Measurements from ENCODE around the gene OR2D2. TPM values are rescaled to one million over a fixed set of nuclear protein-coding genes. Genes with fewer than 3 reads are reported as not detected.
A peak's percentile ranks its signal among the peaks of the same experiment; 100 is the strongest.

Gene OR2D2
- polyA plus RNA-seq, 2 of the 4 experiments (the other 2 are of a cell fraction), result not detected

- no peaks in the 10 kb centered on the region for H3K4me1 ChIP-seq
- H3K4me2 ChIP-seq, result peak within 1 kb of the TSS; percentile 83
- ChIA-PET CTCF (interaction anchor here (1.1 kb wide), 1 partner anchor 171 kb away, joined by 3 read pairs; no protein-coding TSS in a partner anchor), POLR2A (interaction anchor here (0.9 kb wide), 1 partner anchor 243 kb away, joined by 3 read pairs; the partner anchor contains the start of gene MRPL17)
- peak; percentile 33 to 76 for DNase-seq (ENCODE audit: low read depth in 1 of 2, low spot score in 1 of 2)
- H3K9me3 ChIP-seq, result no peaks in the 10 kb centered on the region
- ATAC-seq, result peak; percentile 89 to 91
- 2% methylated on average over 43 of the region's 61 CpGs for WGBS (ENCODE audit: missing lambda C conversion rate)
- H3K4me3 ChIP-seq, result peak within 1 kb of the TSS; percentile 61
- no peak for FAIRE-seq
- TF ChIP-seq, protein P1, sequence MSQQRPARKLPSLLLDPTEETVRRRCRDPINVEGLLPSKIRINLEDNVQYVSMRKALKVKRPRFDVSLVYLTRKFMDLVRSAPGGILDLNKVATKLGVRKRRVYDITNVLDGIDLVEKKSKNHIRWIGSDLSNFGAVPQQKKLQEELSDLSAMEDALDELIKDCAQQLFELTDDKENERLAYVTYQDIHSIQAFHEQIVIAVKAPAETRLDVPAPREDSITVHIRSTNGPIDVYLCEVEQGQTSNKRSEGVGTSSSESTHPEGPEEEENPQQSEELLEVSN (IDR thresholded peaks at IDR 0.05; ENCODE audit: borderline replicate concordance, low read depth), result peak; percentile 51; the same call in 1 of the 2 replicates
- no peak for TF ChIP-seq HES2 (IDR thresholded peaks at IDR 0.05)
- TF ChIP-seq ATOH8 (CRISPR knock-in tag; IDR thresholded peaks at IDR 0.05; ENCODE audit: low read depth), result no peak
- no peak for TF ChIP-seq ZSCAN20 (CRISPR knock-in tag; IDR thresholded peaks at IDR 0.05)
- TF ChIP-seq ESRRA (IDR thresholded peaks at IDR 0.05; ENCODE audit: borderline replicate concordance, low read length), result no peak
- TF ChIP-seq CEBPB (IDR thresholded peaks at IDR 0.05), result no peak
- TF ChIP-seq EP300 (IDR thresholded peaks at IDR 0.05), result no peak
- no peak for TF ChIP-seq KDM5A (IDR thresholded peaks at IDR 0.05)
- TF ChIP-seq EHMT2 (IDR thresholded peaks at IDR 0.05; ENCODE audit: low read depth), result no peak
- TF ChIP-seq MAZ (IDR thresholded peaks at IDR 0.05; ENCODE audit: borderline replicate concordance, low read depth, low read length), result no peak
- TF ChIP-seq CHD4 (IDR thresholded peaks at IDR 0.05; ENCODE audit: borderline replicate concordance), result no peak
- TF ChIP-seq, protein P2, sequence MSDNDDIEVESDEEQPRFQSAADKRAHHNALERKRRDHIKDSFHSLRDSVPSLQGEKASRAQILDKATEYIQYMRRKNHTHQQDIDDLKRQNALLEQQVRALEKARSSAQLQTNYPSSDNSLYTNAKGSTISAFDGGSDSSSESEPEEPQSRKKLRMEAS (IDR thresholded peaks at IDR 0.05), result peak; percentile 62
- TF ChIP-seq, protein P3, sequence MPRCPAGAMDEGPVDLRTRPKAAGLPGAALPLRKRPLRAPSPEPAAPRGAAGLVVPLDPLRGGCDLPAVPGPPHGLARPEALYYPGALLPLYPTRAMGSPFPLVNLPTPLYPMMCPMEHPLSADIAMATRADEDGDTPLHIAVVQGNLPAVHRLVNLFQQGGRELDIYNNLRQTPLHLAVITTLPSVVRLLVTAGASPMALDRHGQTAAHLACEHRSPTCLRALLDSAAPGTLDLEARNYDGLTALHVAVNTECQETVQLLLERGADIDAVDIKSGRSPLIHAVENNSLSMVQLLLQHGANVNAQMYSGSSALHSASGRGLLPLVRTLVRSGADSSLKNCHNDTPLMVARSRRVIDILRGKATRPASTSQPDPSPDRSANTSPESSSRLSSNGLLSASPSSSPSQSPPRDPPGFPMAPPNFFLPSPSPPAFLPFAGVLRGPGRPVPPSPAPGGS (IDR thresholded peaks at IDR 0.05), result no peak
- TF ChIP-seq BHLHE40 (IDR thresholded peaks at IDR 0.05; ENCODE audit: low read depth, low read length), result no peak
- no peak for TF ChIP-seq EHF (CRISPR knock-in tag; IDR thresholded peaks at IDR 0.05)
- TF ChIP-seq HOXB13 (CRISPR knock-in tag; IDR thresholded peaks at IDR 0.05; ENCODE audit: low read depth), result no peak
- TF ChIP-seq TFCP2L1 (CRISPR knock-in tag; IDR thresholded peaks at IDR 0.05), result no peak
- H3K27ac ChIP-seq, result peak within 1 kb of the TSS; percentile 55 to 69
Observed at GRCh38 chr11:6926208-6927029, 34.1 kb upstream of the OR2D2 start, which contains the start of gene ZNF215. Gene ZNF215, plus strand, starts transcription at chr11:6926426. Its CDS starts 5,847 bp downstream, at chr11:6932273.

DNA sequence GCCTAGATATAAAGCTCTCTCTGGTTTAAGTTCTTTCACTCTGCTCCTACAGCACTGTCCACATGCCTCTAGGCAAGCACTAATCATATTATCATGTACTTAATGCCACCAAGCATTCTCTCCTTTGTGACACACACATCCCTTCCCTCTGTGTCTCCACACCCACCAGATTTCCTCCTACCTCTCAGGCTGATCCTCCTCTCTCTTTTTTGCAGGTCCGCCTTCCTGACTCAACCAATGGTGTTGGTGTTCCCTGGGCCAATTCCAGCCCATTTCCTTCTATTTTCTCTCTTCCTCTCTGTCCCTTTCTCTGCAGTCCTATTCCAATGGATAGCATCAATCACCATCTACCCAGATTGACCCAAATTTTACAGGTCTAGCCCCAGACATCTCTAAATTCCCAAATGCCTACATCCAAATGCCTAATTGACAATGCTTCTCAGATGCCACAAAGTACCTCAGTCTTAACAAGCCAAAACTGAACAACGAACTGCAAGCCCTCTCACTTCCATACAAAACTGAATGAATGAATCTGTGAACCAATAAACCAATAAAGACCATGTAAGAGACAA, 33.4 kb upstream of the OR2D2 start:
- POLR2A ChIA-PET, result interaction anchor here (0.9 kb wide), 1 partner anchor 242 kb away, joined by 3 read pairs; the partner anchor contains the start of gene MRPL17
- Histone ChIP-seq H3K9me3 (no peaks in the 10 kb centered on the region), H3K4me3 (peak overlapping the region; percentile 61), H3K4me2 (peak overlapping the region; percentile 83), H3K4me1 (no peaks in the 10 kb centered on the region), H3K27ac (peak overlapping the region in 1 of 2 experiments; percentile 69; a peak in 1 of 6 replicates)
- 67% methylated on average over 2 of the region's 2 CpGs for WGBS (ENCODE audit: missing lambda C conversion rate)
- CTCF ChIA-PET, result interaction anchor here (1.0 kb wide), 1 partner anchor 732 kb away, joined by 3 read pairs; no protein-coding TSS in a partner anchor
- ATAC-seq, result peak; percentile 24 to 43; a peak in 5 of 6 replicates
- TF ChIP-seq, protein P4, sequence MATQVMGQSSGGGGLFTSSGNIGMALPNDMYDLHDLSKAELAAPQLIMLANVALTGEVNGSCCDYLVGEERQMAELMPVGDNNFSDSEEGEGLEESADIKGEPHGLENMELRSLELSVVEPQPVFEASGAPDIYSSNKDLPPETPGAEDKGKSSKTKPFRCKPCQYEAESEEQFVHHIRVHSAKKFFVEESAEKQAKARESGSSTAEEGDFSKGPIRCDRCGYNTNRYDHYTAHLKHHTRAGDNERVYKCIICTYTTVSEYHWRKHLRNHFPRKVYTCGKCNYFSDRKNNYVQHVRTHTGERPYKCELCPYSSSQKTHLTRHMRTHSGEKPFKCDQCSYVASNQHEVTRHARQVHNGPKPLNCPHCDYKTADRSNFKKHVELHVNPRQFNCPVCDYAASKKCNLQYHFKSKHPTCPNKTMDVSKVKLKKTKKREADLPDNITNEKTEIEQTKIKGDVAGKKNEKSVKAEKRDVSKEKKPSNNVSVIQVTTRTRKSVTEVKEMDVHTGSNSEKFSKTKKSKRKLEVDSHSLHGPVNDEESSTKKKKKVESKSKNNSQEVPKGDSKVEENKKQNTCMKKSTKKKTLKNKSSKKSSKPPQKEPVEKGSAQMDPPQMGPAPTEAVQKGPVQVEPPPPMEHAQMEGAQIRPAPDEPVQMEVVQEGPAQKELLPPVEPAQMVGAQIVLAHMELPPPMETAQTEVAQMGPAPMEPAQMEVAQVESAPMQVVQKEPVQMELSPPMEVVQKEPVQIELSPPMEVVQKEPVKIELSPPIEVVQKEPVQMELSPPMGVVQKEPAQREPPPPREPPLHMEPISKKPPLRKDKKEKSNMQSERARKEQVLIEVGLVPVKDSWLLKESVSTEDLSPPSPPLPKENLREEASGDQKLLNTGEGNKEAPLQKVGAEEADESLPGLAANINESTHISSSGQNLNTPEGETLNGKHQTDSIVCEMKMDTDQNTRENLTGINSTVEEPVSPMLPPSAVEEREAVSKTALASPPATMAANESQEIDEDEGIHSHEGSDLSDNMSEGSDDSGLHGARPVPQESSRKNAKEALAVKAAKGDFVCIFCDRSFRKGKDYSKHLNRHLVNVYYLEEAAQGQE (IDR thresholded peaks at IDR 0.05), result no peak
- no peak for FAIRE-seq
- no peak for DNase-seq (ENCODE audit: low read depth in 1 of 2, low spot score in 1 of 2)
